Ovary (tissue), 3 donors: Measurements from ENCODE around the gene SPINK5.

Source experiments
- EP300 ChIP-seq: sonication (generic); formaldehyde crosslinking; IDR thresholded peaks from one replicate; pipeline ENCODE4 v1.6.1; 2017; ENCODE audit warnings: antibody characterized with exemption
- POLR2A ChIP-seq: fragments of 450-650 bp; IDR thresholded peaks from one replicate; pipeline ENCODE4 v1.6.1; 2017; ENCODE audit warnings: antibody characterized with exemption, mild to moderate bottlenecking, moderate library complexity
- TF ChIP-seq, protein P1 (sequence below), 3 donors: fragments of 450-650 bp in 2 of 3; fragments of 200-600 bp in 1 of 3; IDR thresholded peaks; one replicate each; pipeline versions ENCODE4 v1.5.1 to v1.8.0; 2016 to 2022; ENCODE audit warnings: antibody characterized with exemption in 3 of 3, mild to moderate bottlenecking in 1 of 3
- donor health status: DM: no; HTN: no; CAD: no.

DNA sequence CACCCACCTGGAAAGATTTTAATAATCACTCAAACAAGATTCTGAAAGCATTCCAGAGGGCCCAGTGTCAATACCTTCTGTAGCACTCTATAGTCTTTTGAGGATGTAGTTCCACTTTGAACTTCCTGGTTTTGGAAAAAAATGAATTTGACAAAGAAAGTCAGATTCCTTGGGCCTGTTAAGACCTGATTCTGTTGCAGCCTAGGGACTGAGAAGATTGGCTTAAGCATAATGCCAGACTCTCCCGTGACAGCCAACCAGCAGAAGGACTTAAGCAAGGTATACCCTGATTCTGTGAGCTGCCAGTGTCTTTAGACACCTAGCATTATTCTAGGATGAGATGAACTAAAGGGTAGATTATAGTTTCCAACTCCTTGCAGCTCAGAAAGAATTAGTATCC lies 6.8 kb downstream of the SPINK5 start:
- TF ChIP-seq, protein P1, sequence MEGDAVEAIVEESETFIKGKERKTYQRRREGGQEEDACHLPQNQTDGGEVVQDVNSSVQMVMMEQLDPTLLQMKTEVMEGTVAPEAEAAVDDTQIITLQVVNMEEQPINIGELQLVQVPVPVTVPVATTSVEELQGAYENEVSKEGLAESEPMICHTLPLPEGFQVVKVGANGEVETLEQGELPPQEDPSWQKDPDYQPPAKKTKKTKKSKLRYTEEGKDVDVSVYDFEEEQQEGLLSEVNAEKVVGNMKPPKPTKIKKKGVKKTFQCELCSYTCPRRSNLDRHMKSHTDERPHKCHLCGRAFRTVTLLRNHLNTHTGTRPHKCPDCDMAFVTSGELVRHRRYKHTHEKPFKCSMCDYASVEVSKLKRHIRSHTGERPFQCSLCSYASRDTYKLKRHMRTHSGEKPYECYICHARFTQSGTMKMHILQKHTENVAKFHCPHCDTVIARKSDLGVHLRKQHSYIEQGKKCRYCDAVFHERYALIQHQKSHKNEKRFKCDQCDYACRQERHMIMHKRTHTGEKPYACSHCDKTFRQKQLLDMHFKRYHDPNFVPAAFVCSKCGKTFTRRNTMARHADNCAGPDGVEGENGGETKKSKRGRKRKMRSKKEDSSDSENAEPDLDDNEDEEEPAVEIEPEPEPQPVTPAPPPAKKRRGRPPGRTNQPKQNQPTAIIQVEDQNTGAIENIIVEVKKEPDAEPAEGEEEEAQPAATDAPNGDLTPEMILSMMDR (IDR thresholded peaks at IDR 0.05), result no peak
- TF ChIP-seq POLR2A, result no peak
- no peak for TF ChIP-seq EP300
